Subcutaneous abdominal adipose tissue (tissue), 5 donors: Measurements from ENCODE around the gene BBOF1.

ENCODE experiments used
- H3K27ac ChIP-seq: one replicate; pipeline ENCODE4 v1.7.0; 2013; ENCODE audit warnings: low read depth, mild to moderate bottlenecking, inconsistent platforms, low read length, moderate library complexity
- H3K27me3 ChIP-seq, 5 donors: one replicate each; pipeline ENCODE4 v1.7.0; 2013; ENCODE audit warnings: low read length in 5 of 5, inconsistent platforms in 1 of 5; ENCODE audit not compliant: control insufficient read depth in 5 of 5, insufficient read depth in 4 of 5
- H3K36me3 ChIP-seq, 5 donors: one replicate each; pipeline ENCODE4 v1.7.0; 2013; ENCODE audit warnings: low read length in 5 of 5; ENCODE audit not compliant: control insufficient read depth in 5 of 5, insufficient read depth in 5 of 5
- H3K4me1 ChIP-seq, 5 donors: one replicate each; pipeline ENCODE4 v1.7.0; 2013; ENCODE audit warnings: low read length in 5 of 5, mild to moderate bottlenecking in 3 of 5, moderate library complexity in 1 of 5; ENCODE audit not compliant: control insufficient read depth in 5 of 5, insufficient read depth in 5 of 5
- H3K4me3 ChIP-seq, 5 donors: one replicate each; pipeline ENCODE4 v1.7.0; 2013; ENCODE audit warnings: low read length in 5 of 5, low read depth in 1 of 5
- H3K9ac ChIP-seq, 5 donors: one replicate each; pipeline ENCODE4 v1.7.0; 2013; ENCODE audit warnings: low read length in 5 of 5, mild to moderate bottlenecking in 4 of 5, moderate library complexity in 3 of 5
- H3K9me3 ChIP-seq, 5 donors: one replicate each; pipeline ENCODE4 v1.7.0; 2013; ENCODE audit warnings: low read length in 5 of 5; ENCODE audit not compliant: control insufficient read depth in 5 of 5
- donor health status: healthy.
- donor health status: healthy.
- donor health status: healthy.
- donor health status: healthy.
- donor health status: healthy.

The BBOF1 gene

DNA sequence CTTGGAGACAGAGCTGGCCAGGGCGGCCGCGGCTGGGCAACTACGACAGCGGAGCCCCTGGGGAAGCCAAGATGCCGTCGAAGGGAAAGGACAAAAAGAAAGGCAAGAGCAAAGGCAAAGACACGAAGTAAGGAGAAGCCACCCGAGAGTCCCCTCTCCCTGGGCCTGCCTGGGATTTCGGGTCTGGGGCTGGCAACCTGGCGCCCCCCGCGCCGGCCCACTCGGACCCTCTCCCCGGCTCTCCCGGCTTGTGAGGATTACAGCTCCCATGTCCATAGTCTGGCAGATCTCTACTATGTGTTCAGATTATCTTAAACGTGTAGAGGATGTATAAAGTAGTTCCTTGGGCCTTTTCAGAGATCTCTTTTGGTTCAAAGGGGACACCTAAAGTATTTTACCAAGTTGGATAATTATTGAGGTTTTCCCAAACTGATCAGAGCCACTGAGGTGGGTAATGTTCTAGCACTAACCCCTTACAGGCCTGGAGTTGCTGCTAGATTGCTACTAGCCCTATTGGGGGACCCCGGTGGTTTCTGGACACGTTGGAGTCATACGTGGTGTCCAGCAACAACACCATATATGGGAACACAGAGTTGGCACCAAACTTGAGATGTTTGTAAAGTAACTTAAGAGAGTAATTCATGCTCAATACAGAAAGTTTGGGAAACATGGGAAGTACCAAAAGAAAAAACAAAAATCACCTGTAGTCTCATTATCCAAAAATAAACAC, 424 bp downstream of the BBOF1 start:
- no peaks in the 10 kb centered on the region for H3K36me3 ChIP-seq

DNA sequence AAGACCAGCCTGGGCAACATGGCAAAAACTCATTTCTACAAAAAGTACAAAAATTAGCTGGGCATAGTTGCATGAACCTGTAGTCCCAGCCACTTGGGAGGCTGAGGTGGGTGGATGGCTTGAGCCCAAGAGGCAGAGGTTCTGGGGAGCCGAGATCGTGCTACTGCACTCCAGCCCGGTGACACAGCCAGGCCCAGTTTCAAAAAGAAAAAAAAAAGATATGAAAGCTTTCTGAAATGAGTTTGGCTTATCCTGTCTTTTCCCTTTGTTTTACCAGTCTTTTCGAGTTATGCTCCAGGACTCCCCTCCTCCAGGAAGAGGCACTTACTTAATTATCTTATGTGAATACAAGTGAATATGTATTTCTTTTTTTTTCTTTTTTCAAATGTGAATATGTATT, 3.2 kb downstream of the BBOF1 start:
- Histone ChIP-seq H3K9ac (no peak overlapping the region), H3K36me3 (no peaks in the 10 kb centered on the region), H3K4me3 (no peak overlapping the region), H3K4me1 (peaks cover 0 to 19% (median 9%) of the 10 kb centered on the region in 5 donors), H3K27me3 (no peaks in the 10 kb centered on the region), H3K27ac (no peak overlapping the region), H3K9me3 (no peaks in the 10 kb centered on the region)

More for the DNA sequence above, 424 bp downstream of the BBOF1 start:
- Histone ChIP-seq H3K27me3 (no peaks in the 10 kb centered on the region), H3K27ac (peak overlapping the region; percentile 77), H3K9me3 (no peaks in the 10 kb centered on the region), H3K9ac (peak overlapping the region; percentile 63 to 89 (median 76)), H3K4me3 (peak overlapping the region; percentile 67 to 93 (median 86)), H3K4me1 (peaks cover 0 to 19% (median 9%) of the 10 kb centered on the region in 5 donors)

DNA sequence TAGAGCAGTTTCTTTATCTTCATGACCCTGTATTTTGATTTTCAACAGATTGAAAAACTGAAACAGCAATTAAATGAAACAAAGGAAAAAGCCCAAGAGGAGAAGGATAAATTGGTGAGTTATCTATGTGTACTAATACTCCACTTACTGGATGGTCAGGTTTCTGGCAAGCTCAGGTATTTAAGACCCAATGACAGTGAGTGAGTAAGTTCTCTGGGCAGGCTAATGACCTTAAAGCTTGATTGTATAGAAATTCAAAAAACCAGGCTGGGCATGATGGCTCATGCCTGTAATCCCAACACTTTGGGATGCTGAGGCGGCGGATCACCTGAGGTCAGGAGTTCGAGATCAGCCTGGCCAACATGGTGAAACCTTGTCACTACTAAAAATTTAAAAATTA, 10.0 kb downstream of the BBOF1 start:
- Histone ChIP-seq H3K9me3 (no peaks in the 10 kb centered on the region), H3K27ac (no peak overlapping the region), H3K9ac (no peak overlapping the region), H3K4me1 (no peaks in the 10 kb centered on the region), H3K36me3 (no peaks in the 10 kb centered on the region), H3K4me3 (no peak overlapping the region), H3K27me3 (no peaks in the 10 kb centered on the region)

DNA sequence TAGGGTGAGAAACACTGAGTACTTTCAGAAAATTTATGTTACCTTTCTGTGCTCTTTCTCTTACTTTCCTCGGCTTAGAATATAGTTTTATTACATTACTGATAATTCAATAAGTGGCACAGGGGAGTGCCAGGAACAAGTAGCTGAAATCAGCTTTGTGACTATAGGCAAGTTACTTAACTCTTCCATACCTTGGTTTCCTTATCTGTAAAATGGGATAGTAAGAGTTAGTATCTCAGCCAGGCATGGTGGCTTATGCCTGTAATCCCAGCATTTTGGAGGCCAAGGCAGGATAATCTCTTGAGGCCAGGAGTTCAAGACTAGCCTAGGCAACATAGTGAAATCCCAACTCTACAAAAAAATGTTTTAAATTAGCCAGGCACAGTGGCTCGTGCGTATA, 15.4 kb downstream of the BBOF1 start:
- Histone ChIP-seq H3K9me3 (no peaks in the 10 kb centered on the region), H3K9ac (no peak overlapping the region), H3K27ac (no peak overlapping the region), H3K27me3 (no peaks in the 10 kb centered on the region), H3K4me1 (no peaks in the 10 kb centered on the region), H3K36me3 (no peaks in the 10 kb centered on the region), H3K4me3 (no peak overlapping the region)

DNA sequence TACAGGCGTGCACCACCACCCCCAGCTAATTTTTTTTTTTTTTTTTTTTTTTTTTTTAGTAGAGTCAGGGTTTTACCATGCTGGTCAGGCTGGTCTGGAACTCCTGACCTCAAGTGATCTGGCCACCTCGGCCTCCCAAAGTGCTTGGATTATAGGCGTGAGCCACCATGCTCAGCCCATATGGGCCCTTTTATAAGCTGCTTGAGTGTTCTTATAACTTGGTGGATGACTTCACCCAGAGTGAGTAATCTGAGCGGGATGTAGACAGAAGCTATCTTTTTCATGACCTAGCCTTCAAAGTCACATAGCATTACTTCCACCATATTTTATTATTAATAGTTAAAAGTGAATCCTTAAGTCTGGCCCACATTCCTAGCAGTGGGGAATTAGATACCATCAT, 16.4 kb downstream of the BBOF1 start:
- H3K9me3 ChIP-seq, result no peaks in the 10 kb centered on the region
- no peak overlapping the region for H3K27ac ChIP-seq
- no peak overlapping the region for H3K4me3 ChIP-seq
- H3K27me3 ChIP-seq, result no peaks in the 10 kb centered on the region
- H3K36me3 ChIP-seq, result no peaks in the 10 kb centered on the region
- no peak overlapping the region for H3K9ac ChIP-seq
- no peaks in the 10 kb centered on the region for H3K4me1 ChIP-seq

DNA sequence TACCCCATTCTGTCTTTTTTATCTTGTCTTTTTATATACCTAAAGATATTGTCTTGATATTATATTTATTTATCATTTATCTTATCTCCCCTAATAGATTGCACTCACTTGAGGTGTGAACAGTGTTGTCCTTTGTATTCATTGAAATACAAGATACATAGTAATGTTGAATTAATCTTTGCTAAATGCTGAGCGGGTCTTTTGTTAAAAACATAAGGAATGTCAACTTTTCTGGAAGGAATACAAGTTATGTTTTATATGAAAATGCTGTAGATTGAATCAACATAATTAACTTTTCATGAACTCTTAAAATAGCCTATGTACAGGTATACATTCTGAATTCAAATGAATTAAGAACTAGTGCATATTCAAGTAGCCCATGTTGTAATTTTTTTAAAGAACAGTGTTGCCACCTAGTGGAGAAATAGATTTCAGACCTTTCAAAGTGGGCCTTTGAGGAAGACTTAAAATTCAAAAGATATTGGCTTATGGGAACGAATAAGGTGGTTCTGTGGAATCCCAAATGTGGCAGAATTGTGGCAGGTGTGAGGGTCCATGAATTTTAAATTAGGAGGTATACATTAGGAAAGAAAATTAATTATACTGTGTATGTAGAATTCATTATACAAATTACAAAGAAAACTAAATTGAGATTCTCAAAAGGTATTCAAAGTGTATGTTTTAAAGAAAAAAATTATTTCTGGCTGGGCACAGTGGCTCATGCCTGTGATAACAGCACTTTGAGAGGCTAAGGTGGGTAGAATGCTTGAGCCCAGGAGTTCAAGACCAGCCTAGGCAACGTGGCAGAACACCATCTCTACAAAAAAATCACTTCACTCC, 19.1 kb downstream of the BBOF1 start:
- Histone ChIP-seq H3K4me3 (no peak overlapping the region), H3K9me3 (no peaks in the 10 kb centered on the region), H3K27ac (no peak overlapping the region)

DNA sequence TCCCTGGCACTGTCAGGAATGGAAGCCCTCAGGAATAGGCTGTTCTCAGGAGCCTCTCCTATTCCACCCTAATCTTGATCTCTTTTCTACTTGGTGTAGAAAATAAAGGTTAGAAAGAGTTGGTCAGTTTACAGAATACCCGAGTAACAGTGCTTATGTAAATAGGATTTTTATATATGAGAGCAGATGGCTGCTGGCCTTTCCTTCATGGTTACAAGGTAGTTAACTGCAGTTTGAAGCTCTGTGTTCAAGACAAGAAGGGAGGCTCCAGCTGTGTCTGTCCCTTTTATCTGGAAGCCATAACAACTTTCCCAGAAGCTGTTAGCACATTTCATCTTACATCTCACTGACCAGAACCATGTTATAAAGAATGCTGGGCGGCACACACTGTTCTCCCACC, 23.1 kb downstream of the BBOF1 start:
- H3K36me3 ChIP-seq, result peaks cover 0 to 10% (median 2%) of the 10 kb centered on the region in 5 donors
- no peaks in the 10 kb centered on the region for H3K27me3 ChIP-seq
- H3K4me1 ChIP-seq, result no peaks in the 10 kb centered on the region
- no peak overlapping the region for H3K4me3 ChIP-seq
- H3K9ac ChIP-seq, result no peak overlapping the region
- H3K27ac ChIP-seq, result no peak overlapping the region
- no peaks in the 10 kb centered on the region for H3K9me3 ChIP-seq

More for the DNA sequence above, 19.1 kb downstream of the BBOF1 start:
- Histone ChIP-seq H3K9ac (no peak overlapping the region), H3K4me1 (no peaks in the 10 kb centered on the region), H3K36me3 (peaks cover 0 to 5% (median 2%) of the 10 kb centered on the region in 5 donors), H3K27me3 (no peaks in the 10 kb centered on the region)

DNA sequence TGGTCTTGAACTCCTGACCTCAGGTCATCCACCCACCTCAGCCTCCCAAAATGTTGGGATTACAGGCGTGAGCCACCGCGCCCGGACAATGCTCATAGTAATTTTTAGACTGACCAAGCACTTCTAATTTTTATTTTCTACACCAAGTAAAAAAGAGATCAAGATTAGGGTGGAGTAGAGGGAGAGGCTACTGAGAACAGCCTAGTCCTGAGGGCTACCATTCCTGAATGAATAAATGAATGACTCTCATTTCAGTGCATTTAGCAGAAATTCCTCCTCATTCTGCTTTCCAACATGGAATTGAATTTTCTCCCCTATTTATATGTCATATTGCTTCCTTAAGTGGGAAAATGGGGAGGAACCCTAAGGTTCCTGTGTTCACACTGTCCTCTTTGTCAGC, 26.4 kb downstream of the BBOF1 start:
- Histone ChIP-seq H3K9me3 (no peaks in the 10 kb centered on the region), H3K4me1 (no peaks in the 10 kb centered on the region), H3K4me3 (no peak overlapping the region), H3K27ac (no peak overlapping the region), H3K27me3 (no peaks in the 10 kb centered on the region), H3K36me3 (peaks cover 0 to 10% (median 4%) of the 10 kb centered on the region in 5 donors), H3K9ac (no peak overlapping the region)

DNA sequence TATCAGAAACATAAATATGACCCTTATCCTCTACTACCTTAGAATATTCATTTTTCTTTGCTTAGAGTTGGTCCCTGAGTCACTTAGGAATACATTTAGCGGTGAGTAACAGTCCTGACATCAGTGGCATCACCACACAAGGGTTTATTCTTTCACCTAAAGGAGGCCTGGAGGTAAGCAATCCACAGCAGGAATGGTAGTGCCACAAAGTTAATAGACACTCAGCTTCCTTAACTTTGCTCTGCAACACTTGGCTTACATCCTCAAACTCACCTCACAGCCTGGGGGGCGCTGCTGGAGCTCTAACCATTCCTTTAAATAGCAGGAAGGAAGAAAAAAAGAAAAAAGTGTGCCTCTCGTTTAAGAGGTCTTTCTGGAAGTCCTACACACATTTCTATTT, 29.1 kb downstream of the BBOF1 start:
- Histone ChIP-seq H3K4me3 (no peak overlapping the region), H3K9me3 (no peaks in the 10 kb centered on the region), H3K27ac (no peak overlapping the region), H3K27me3 (no peaks in the 10 kb centered on the region), H3K4me1 (no peaks in the 10 kb centered on the region), H3K36me3 (peaks cover 0 to 4% (median 2%) of the 10 kb centered on the region in 5 donors), H3K9ac (no peak overlapping the region)

DNA sequence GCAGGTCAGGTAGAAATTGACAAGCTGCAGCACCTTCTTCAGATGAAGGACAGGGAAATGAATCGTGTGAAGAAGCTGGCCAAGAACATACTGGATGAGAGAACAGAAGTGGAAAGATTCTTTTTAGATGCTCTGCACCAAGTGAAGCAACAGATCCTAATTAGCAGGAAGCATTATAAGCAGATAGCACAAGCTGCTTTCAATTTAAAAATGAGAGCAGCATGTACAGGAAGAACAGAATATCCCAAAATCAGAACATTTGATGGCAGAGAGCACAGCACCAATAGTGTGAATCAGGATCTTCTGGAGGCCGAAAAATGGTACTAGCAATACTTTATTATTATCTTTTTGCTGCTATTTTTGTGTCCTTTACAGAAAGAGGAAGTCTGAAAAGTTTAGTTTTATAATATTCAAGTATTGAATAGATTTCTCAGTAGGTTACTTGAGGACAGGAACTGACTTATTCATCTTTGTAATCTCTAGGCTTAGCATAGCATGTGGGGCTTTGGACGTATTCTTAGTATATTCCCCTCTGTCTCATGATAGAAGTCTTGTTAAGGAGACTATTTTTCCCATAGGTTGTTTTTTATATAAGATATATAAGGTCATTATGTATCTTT, 30.8 kb downstream of the BBOF1 start:
- Histone ChIP-seq H3K27me3 (no peaks in the 10 kb centered on the region), H3K9me3 (no peaks in the 10 kb centered on the region), H3K9ac (peak overlapping the region in 1 of 5 donors; percentile 30), H3K36me3 (peaks cover 0 to 4% (median 2%) of the 10 kb centered on the region in 5 donors), H3K4me3 (no peak overlapping the region), H3K4me1 (no peaks in the 10 kb centered on the region), H3K27ac (no peak overlapping the region)
